Measurements from ENCODE around the gene RLIM.

The RLIM gene

GRCh38 chrX:74603040-74603439 lies 11.4 kb downstream of the RLIM start:
- ATAC-seq: no peak
- TF ChIP-seq ZNF8 (CRISPR knock-in tag; IDR thresholded peaks at IDR 0.05): no peak
- no peak for TF ChIP-seq ZNF70 (CRISPR knock-in tag; IDR thresholded peaks at IDR 0.05)
- TF ChIP-seq CSDC2 (CRISPR knock-in tag; IDR thresholded peaks at IDR 0.05): no peak
- TF ChIP-seq OSR1 (CRISPR knock-in tag; IDR thresholded peaks at IDR 0.05): no peak

GRCh38 chrX:74602142-74602541 lies 12.3 kb downstream of the RLIM start:
- no peak for ATAC-seq
- TF ChIP-seq ZC3H10 (CRISPR knock-in tag; IDR thresholded peaks at IDR 0.05): no peak
- TF ChIP-seq ZFP30 (CRISPR knock-in tag; IDR thresholded peaks at IDR 0.05): no peak
- TF ChIP-seq SNAI2 (CRISPR knock-in tag; IDR thresholded peaks at IDR 0.05): no peak
- TF ChIP-seq GLIS3 (CRISPR knock-in tag; IDR thresholded peaks at IDR 0.05): no peak
- TF ChIP-seq TOX (CRISPR knock-in tag; IDR thresholded peaks at IDR 0.05; ENCODE audit: borderline replicate concordance): no peak
- no peak for TF ChIP-seq ZFP3 (CRISPR knock-in tag; IDR thresholded peaks at IDR 0.05)
- TF ChIP-seq ZNF70 (CRISPR knock-in tag; IDR thresholded peaks at IDR 0.05): no peak
- TF ChIP-seq PATZ1 (CRISPR knock-in tag; IDR thresholded peaks at IDR 0.05; ENCODE audit: borderline replicate concordance): no peak
- TF ChIP-seq ZNF8 (CRISPR knock-in tag; IDR thresholded peaks at IDR 0.05): no peak

- no peak for TF ChIP-seq GLIS3 (CRISPR knock-in tag; IDR thresholded peaks at IDR 0.05)
- TF ChIP-seq CREB5 (CRISPR knock-in tag; IDR thresholded peaks at IDR 0.05; ENCODE audit: low read depth): no peak
- TF ChIP-seq ZNF565 (CRISPR knock-in tag; conservative IDR thresholded peaks at IDR 0.05; ENCODE audit: low read depth): no peak
- no peak for TF ChIP-seq TOX (CRISPR knock-in tag; IDR thresholded peaks at IDR 0.05; ENCODE audit: borderline replicate concordance)
- no peak for TF ChIP-seq ARNTL (CRISPR knock-in tag; IDR thresholded peaks at IDR 0.05; ENCODE audit: borderline replicate concordance, low read depth)
- TF ChIP-seq PPARA (CRISPR knock-in tag; IDR thresholded peaks at IDR 0.05; ENCODE audit: borderline replicate concordance): no peak
- no peak for TF ChIP-seq TCF4 (CRISPR knock-in tag; IDR thresholded peaks at IDR 0.05; ENCODE audit: borderline replicate concordance)
- no peak for TF ChIP-seq POU6F1 (CRISPR knock-in tag; IDR thresholded peaks at IDR 0.05; ENCODE audit: borderline replicate concordance, low read depth)
- no peak for TF ChIP-seq ISL1 (CRISPR knock-in tag; IDR thresholded peaks at IDR 0.05)
- TF ChIP-seq TSHZ2 (CRISPR knock-in tag; IDR thresholded peaks at IDR 0.05): no peak
- no peak for TF ChIP-seq ZNF8 (CRISPR knock-in tag; IDR thresholded peaks at IDR 0.05)
- TF ChIP-seq ESRRG (CRISPR knock-in tag; IDR thresholded peaks at IDR 0.05): no peak
- TF ChIP-seq CSRNP3 (CRISPR knock-in tag; IDR thresholded peaks at IDR 0.05): no peak
- no peak for TF ChIP-seq OSR1 (CRISPR knock-in tag; IDR thresholded peaks at IDR 0.05)
- no peak for TF ChIP-seq PATZ1 (CRISPR knock-in tag; IDR thresholded peaks at IDR 0.05; ENCODE audit: borderline replicate concordance)
- no peak for TF ChIP-seq SNAI2 (CRISPR knock-in tag; IDR thresholded peaks at IDR 0.05)
- TF ChIP-seq ZFP30 (CRISPR knock-in tag; IDR thresholded peaks at IDR 0.05): no peak
- TF ChIP-seq BACH2 (CRISPR knock-in tag; IDR thresholded peaks at IDR 0.05; ENCODE audit: borderline replicate concordance): no peak
- no peak for TF ChIP-seq ZNF70 (CRISPR knock-in tag; IDR thresholded peaks at IDR 0.05)
- TF ChIP-seq CSDC2 (CRISPR knock-in tag; IDR thresholded peaks at IDR 0.05): no peak
- no peak for ATAC-seq
Observed at GRCh38 chrX:74593593-74593992, 20.8 kb downstream of the RLIM start.

Measured in SK-N-SH treated with all-trans-retinoic acid at 6 μM for 48 hours (cell line).